ENCODE measurements around the gene IMMP2L. TPM values are rescaled to one million over a fixed set of nuclear protein-coding genes. Genes with fewer than 3 reads are reported as not detected.

IMMP2L gene
- polyA plus RNA-seq, 1 experiment, result 5.8 TPM

- no peak overlapping the region for H3K4me3 ChIP-seq (ENCODE audit: low read depth, low read length)
- H3K36me3 ChIP-seq (ENCODE audit: control insufficient read depth, insufficient read depth, low read length), result no peaks in the 10 kb centered on the region
- POLR2A ChIA-PET, result no interaction called here
- DNase-seq (ENCODE audit: low read depth), result no peak
- no peaks in the 10 kb centered on the region for H3K27me3 ChIP-seq (ENCODE audit: control insufficient read depth, insufficient read depth, low read length)
- TF ChIP-seq CTCF (IDR thresholded peaks at IDR 0.05; ENCODE audit: insufficient read depth, low read depth, low read length), result no peak
- CTCF ChIA-PET, result interaction anchor here (0.7 kb wide), 1 partner anchor 20 kb away, joined by 3 read pairs; no protein-coding TSS in a partner anchor
Measured at GRCh38 chr7:110964775-110965174, 597.5 kb downstream of the IMMP2L start.

- no peak for DNase-seq (ENCODE audit: low read depth)
- Histone ChIP-seq H3K36me3 (ENCODE audit: control insufficient read depth, insufficient read depth, low read length) (no peaks in the 10 kb centered on the region), H3K4me3 (ENCODE audit: low read depth, low read length) (no peak overlapping the region), H3K27me3 (ENCODE audit: control insufficient read depth, insufficient read depth, low read length) (no peaks in the 10 kb centered on the region)
- ChIA-PET CTCF (no interaction called here), POLR2A (no interaction called here)
- TF ChIP-seq CTCF (IDR thresholded peaks at IDR 0.05; ENCODE audit: insufficient read depth, low read depth, low read length), result no peak
Measured at GRCh38 chr7:110962826-110963225, 599.5 kb downstream of the IMMP2L start.

GRCh38 chr7:110962374-110962773 lies 599.9 kb downstream of the IMMP2L start:
- H3K27me3 ChIP-seq (ENCODE audit: control insufficient read depth, insufficient read depth, low read length), result no peaks in the 10 kb centered on the region
- no peak for TF ChIP-seq CTCF (IDR thresholded peaks at IDR 0.05; ENCODE audit: insufficient read depth, low read depth, low read length)
- ChIA-PET CTCF (no interaction called here), POLR2A (no interaction called here)
- DNase-seq (ENCODE audit: low read depth), result no peak
- no peak overlapping the region for H3K4me3 ChIP-seq (ENCODE audit: low read depth, low read length)
- H3K36me3 ChIP-seq (ENCODE audit: control insufficient read depth, insufficient read depth, low read length), result no peaks in the 10 kb centered on the region

- ChIA-PET CTCF (no interaction called here), POLR2A (no interaction called here)
- DNase-seq (ENCODE audit: low read depth), result no peak
- no peaks in the 10 kb centered on the region for H3K27me3 ChIP-seq (ENCODE audit: control insufficient read depth, insufficient read depth, low read length)
- H3K4me3 ChIP-seq (ENCODE audit: low read depth, low read length), result no peak overlapping the region
- TF ChIP-seq CTCF (IDR thresholded peaks at IDR 0.05; ENCODE audit: insufficient read depth, low read depth, low read length), result no peak
- H3K36me3 ChIP-seq (ENCODE audit: control insufficient read depth, insufficient read depth, low read length), result no peaks in the 10 kb centered on the region
Measured at GRCh38 chr7:110960811-110961210, 601.5 kb downstream of the IMMP2L start.

GRCh38 chr7:110948280-110948679 lies 614.0 kb downstream of the IMMP2L start:
- Histone ChIP-seq H3K36me3 (ENCODE audit: control insufficient read depth, insufficient read depth, low read length) (no peaks in the 10 kb centered on the region), H3K27me3 (ENCODE audit: control insufficient read depth, insufficient read depth, low read length) (no peaks in the 10 kb centered on the region), H3K4me3 (ENCODE audit: low read depth, low read length) (no peak overlapping the region)
- TF ChIP-seq CTCF (IDR thresholded peaks at IDR 0.05; ENCODE audit: insufficient read depth, low read depth, low read length), result no peak
- POLR2A ChIA-PET, result no interaction called here
- no peak for DNase-seq (ENCODE audit: low read depth)
- CTCF ChIA-PET, result interaction anchor here (1.6 kb wide), 1 partner anchor 9 kb away, joined by 4 read pairs; no protein-coding TSS in a partner anchor
